DMS114 treated with DMSO at 0.1 percent for 48 hours (cell line): ENCODE results near the gene GPR162.
A peak's percentile ranks its signal among the peaks of the same experiment; 100 is the strongest.

Source experiments
- DNase-seq: peaks from one replicate; lab custom pipeline; 2025; ENCODE audit not compliant: unreplicated experiment; lab: John Stamatoyannopoulos, UW

The GPR162 gene

GRCh38 chr12:6822426-6823135 lies 960 bp downstream of the GPR162 start:
- no peak for DNase-seq

- no peak for DNase-seq
Observed at GRCh38 chr12:6823182-6824084, 1.8 kb downstream of the GPR162 start.

GRCh38 chr12:6824085-6824775 lies 2.6 kb downstream of the GPR162 start:
- no peak for DNase-seq

- no peak for DNase-seq
Observed at GRCh38 chr12:6824901-6825381, 3.3 kb downstream of the GPR162 start.

GRCh38 chr12:6825398-6826124 lies 3.9 kb downstream of the GPR162 start:
- peak; percentile 85 for DNase-seq

- DNase-seq: no peak
Observed at GRCh38 chr12:6826125-6826733, 4.6 kb downstream of the GPR162 start.

GRCh38 chr12:6826734-6827436 lies 5.3 kb downstream of the GPR162 start:
- DNase-seq: no peak

GRCh38 chr12:6827437-6827911 lies 5.9 kb downstream of the GPR162 start:
- DNase-seq: peak; percentile 33

GRCh38 chr12:6827982-6828780 lies 6.6 kb downstream of the GPR162 start, which contains the start of gene P3H3:
Gene P3H3 (plus strand): TSS chr12:6828407. CDS start chr12:6828441, 34 bp downstream.
- DNase-seq: no peak

- DNase-seq: peak; percentile 55
Observed at GRCh38 chr12:6828781-6829535, 7.3 kb downstream of the GPR162 start.

GRCh38 chr12:6829536-6830220 lies 8.1 kb downstream of the GPR162 start:
- no peak for DNase-seq

GRCh38 chr12:6830286-6830890 lies 8.8 kb downstream of the GPR162 start:
- no peak for DNase-seq

- DNase-seq: no peak
Observed at GRCh38 chr12:6830999-6831398, 9.4 kb downstream of the GPR162 start.

GRCh38 chr12:6831450-6831995 lies 9.9 kb downstream of the GPR162 start:
- DNase-seq: no peak

GRCh38 chr12:6832125-6832524 lies 10.5 kb downstream of the GPR162 start:
- no peak for DNase-seq

- no peak for DNase-seq
Observed at GRCh38 chr12:6833189-6833890, 11.7 kb downstream of the GPR162 start.
